Mesenchymal stem cell (in vitro differentiated cells and primary cell): ENCODE results near the gene PPP2R5E.

ENCODE experiments used
- DNase-seq: peaks from one replicate; pipeline ENCODE4 v3.0.0-alpha.2; 2013
- H2AFZ ChIP-seq: one replicate; pipeline ENCODE4 v1.6.1; 2013; ENCODE audit warnings: low read depth, mild to moderate bottlenecking, control low read depth, inconsistent platforms, low read length, moderate library complexity
- H2AK5ac ChIP-seq: 2 replicates; pipeline ENCODE4 v1.6.1; 2013; ENCODE audit warnings: low read length, moderate library complexity, mild to moderate bottlenecking, inconsistent platforms; ENCODE audit not compliant: severe bottlenecking
- H2BK120ac ChIP-seq: one replicate; pipeline ENCODE4 v1.6.1; 2013; ENCODE audit warnings: low read depth, mild to moderate bottlenecking, inconsistent platforms, low read length, moderate library complexity
- H2BK12ac ChIP-seq, 2 experiments: one replicate each; pipeline ENCODE4 v1.6.1; 2013; ENCODE audit warnings: inconsistent platforms in 2 of 2, low read length in 2 of 2, mild to moderate bottlenecking in 2 of 2, moderate library complexity in 2 of 2, control low read depth in 1 of 2
- H2BK15ac ChIP-seq: one replicate; pipeline ENCODE4 v1.6.1; 2013; ENCODE audit warnings: mild to moderate bottlenecking, low read depth, inconsistent platforms; ENCODE audit not compliant: poor library complexity, severe bottlenecking
- H2BK5ac ChIP-seq: 2 replicates; pipeline ENCODE4 v1.6.1; 2013; ENCODE audit warnings: low read depth, mild to moderate bottlenecking, low read length, control low read depth, inconsistent platforms; ENCODE audit not compliant: poor library complexity, severe bottlenecking
- H3K14ac ChIP-seq, 2 experiments: one replicate each; pipeline ENCODE4 v1.6.1; 2013; ENCODE audit warnings: inconsistent platforms in 2 of 2, low read length in 2 of 2, control low read depth in 1 of 2, mild to moderate bottlenecking in 1 of 2, moderate library complexity in 1 of 2
- H3K18ac ChIP-seq, 2 experiments: one replicate each; pipeline ENCODE4 v1.6.1; 2013; ENCODE audit warnings: inconsistent platforms in 2 of 2, low read length in 2 of 2, control low read depth in 1 of 2, low read depth in 1 of 2, mild to moderate bottlenecking in 1 of 2
- H3K23ac ChIP-seq, 2 experiments: one replicate each; pipeline ENCODE4 v1.6.1; 2013; ENCODE audit warnings: inconsistent platforms in 2 of 2, low read length in 2 of 2, mild to moderate bottlenecking in 2 of 2, moderate library complexity in 2 of 2, control low read depth in 1 of 2
- H3K27ac ChIP-seq: 2 replicates; pipeline ENCODE4 v1.5.1; 2013; ENCODE audit warnings: mild to moderate bottlenecking, moderate library complexity, low read length, control low read depth, inconsistent platforms; ENCODE audit not compliant: poor library complexity, severe bottlenecking
- H3K27me3 ChIP-seq, 2 experiments: 2 replicates each; pipeline versions ENCODE4 v1.6.1 to v1.7.0; 2013; ENCODE audit warnings: low read length in 2 of 2, mild to moderate bottlenecking in 2 of 2, moderate library complexity in 2 of 2, control low read depth in 1 of 2, inconsistent platforms in 1 of 2; ENCODE audit not compliant: control insufficient read depth in 1 of 2, insufficient read depth in 1 of 2
- H3K36me3 ChIP-seq, 2 experiments: 2 replicates each; pipeline versions ENCODE4 v1.6.1 to v1.7.0; 2013; ENCODE audit warnings: low read length in 2 of 2, control low read depth in 1 of 2, inconsistent platforms in 1 of 2, low read depth in 1 of 2, mild to moderate bottlenecking in 1 of 2; ENCODE audit not compliant: insufficient read depth in 2 of 2, control insufficient read depth in 1 of 2
- H3K4ac ChIP-seq, 2 experiments: one replicate each; pipeline ENCODE4 v1.6.1; 2013; ENCODE audit warnings: inconsistent platforms in 2 of 2, low read length in 2 of 2, mild to moderate bottlenecking in 2 of 2, moderate library complexity in 2 of 2, control low read depth in 1 of 2, low read depth in 1 of 2
- H3K4me1 ChIP-seq: 2 replicates; pipeline ENCODE4 v1.6.1; 2013; ENCODE audit warnings: low read depth, low read length, control low read depth; ENCODE audit not compliant: control insufficient read depth, insufficient read depth
- H3K4me2 ChIP-seq: 2 replicates; pipeline ENCODE4 v1.6.1; 2013; ENCODE audit warnings: low read length, mild to moderate bottlenecking, inconsistent platforms; ENCODE audit not compliant: poor library complexity, severe bottlenecking
- H3K4me3 ChIP-seq, 2 experiments: 2 replicates each; pipeline versions ENCODE4 v1.5.1 to v1.7.0; 2013; ENCODE audit warnings: low read length in 2 of 2, mild to moderate bottlenecking in 2 of 2, control low read depth in 1 of 2, low read depth in 1 of 2; ENCODE audit not compliant: insufficient read depth in 1 of 2
- H3K79me1 ChIP-seq: replicated peaks from 2 replicates; pipeline ENCODE4 v1.6.1; 2013; ENCODE audit warnings: mild to moderate bottlenecking, control low read depth, low read length, inconsistent platforms; ENCODE audit not compliant: poor library complexity, severe bottlenecking
- H3K9ac ChIP-seq: 2 replicates; pipeline ENCODE4 v1.7.0; 2013; ENCODE audit warnings: mild to moderate bottlenecking, low read length, moderate library complexity
- H3K9me3 ChIP-seq: 2 replicates; pipeline ENCODE4 v1.7.0; 2013; ENCODE audit warnings: mild to moderate bottlenecking, low read length; ENCODE audit not compliant: control insufficient read depth
- H4K8ac ChIP-seq: one replicate; pipeline ENCODE4 v1.6.1; 2013; ENCODE audit warnings: inconsistent platforms, mild to moderate bottlenecking, low read length, moderate library complexity
- H4K91ac ChIP-seq: one replicate; pipeline ENCODE4 v1.6.1; 2013; ENCODE audit warnings: mild to moderate bottlenecking, low read length, inconsistent platforms
- WGBS: methylation state at CpG from one replicate; pipeline ENCODE4 v1.1.7; 2013; ENCODE audit warnings: mixed read lengths; 5-methylcytosine and 5-hydroxymethylcytosine counted together

PPP2R5E gene

GRCh38 chr14:63343878-63344277 is 199.3 kb downstream of the PPP2R5E start:
- WGBS, result no CpG with 5 or more reads among the region's 1 CpG

GRCh38 chr14:63342371-63342770 is 200.8 kb downstream of the PPP2R5E start:
- no peak overlapping the region for H2BK12ac ChIP-seq
- H3K79me1 ChIP-seq, result no peaks in the 10 kb centered on the region
- no peaks in the 10 kb centered on the region for H3K27me3 ChIP-seq
- peak overlapping the region; percentile 9 for H3K9ac ChIP-seq
- no peak overlapping the region for H3K4ac ChIP-seq
- no peak overlapping the region for H2BK120ac ChIP-seq
- H2AFZ ChIP-seq, result no peak overlapping the region
- H3K4me3 ChIP-seq, result no peak overlapping the region
- 91% methylated on average over 6 of the region's 7 CpGs for WGBS
- no peak overlapping the region for H3K23ac ChIP-seq
- H3K27ac ChIP-seq, result no peak overlapping the region
- no peak for DNase-seq
- no peaks in the 10 kb centered on the region for H3K4me1 ChIP-seq
- H4K91ac ChIP-seq, result no peak overlapping the region
- no peak overlapping the region for H2BK15ac ChIP-seq
- no peaks in the 10 kb centered on the region for H3K9me3 ChIP-seq
- no peak overlapping the region for H3K18ac ChIP-seq
- H4K8ac ChIP-seq, result no peak overlapping the region
- no peak overlapping the region for H3K4me2 ChIP-seq
- H3K36me3 ChIP-seq, result no peaks in the 10 kb centered on the region
- H3K14ac ChIP-seq, result no peak overlapping the region
- H2BK5ac ChIP-seq, result no peak overlapping the region
- H2AK5ac ChIP-seq, result no peak overlapping the region

More at GRCh38 chr14:63343878-63344277, 199.3 kb downstream of the PPP2R5E start:
- H3K23ac ChIP-seq, result no peak overlapping the region
- no peak for DNase-seq
- H3K4me1 ChIP-seq, result no peaks in the 10 kb centered on the region
- no peak overlapping the region for H2AK5ac ChIP-seq
- H3K18ac ChIP-seq, result no peak overlapping the region
- H2BK15ac ChIP-seq, result no peak overlapping the region
- H3K4me3 ChIP-seq, result no peak overlapping the region
- H4K8ac ChIP-seq, result no peak overlapping the region
- H2BK120ac ChIP-seq, result no peak overlapping the region
- H3K36me3 ChIP-seq, result no peaks in the 10 kb centered on the region
- no peak overlapping the region for H4K91ac ChIP-seq
- peaks cover 0 to 5% of the 10 kb centered on the region in 2 experiments for H3K27me3 ChIP-seq
- no peaks in the 10 kb centered on the region for H3K9me3 ChIP-seq
- no peak overlapping the region for H3K9ac ChIP-seq
- no peak overlapping the region for H2AFZ ChIP-seq
- no peak overlapping the region for H3K14ac ChIP-seq
- H2BK12ac ChIP-seq, result no peak overlapping the region
- no peak overlapping the region for H2BK5ac ChIP-seq
- no peak overlapping the region for H3K4ac ChIP-seq
- H3K79me1 ChIP-seq, result no peaks in the 10 kb centered on the region
- no peak overlapping the region for H3K27ac ChIP-seq
- no peak overlapping the region for H3K4me2 ChIP-seq

GRCh38 chr14:63328787-63329737 is 214.1 kb downstream of the PPP2R5E start:
- Histone ChIP-seq H3K4me3 (no peak overlapping the region), H2BK12ac (no peak overlapping the region), H3K4me2 (no peak overlapping the region), H3K9me3 (no peaks in the 10 kb centered on the region), H2BK120ac (no peak overlapping the region), H3K14ac (no peak overlapping the region), H2AFZ (no peak overlapping the region), H3K18ac (no peak overlapping the region), H2BK5ac (no peak overlapping the region), H3K27me3 (peaks cover 17 to 19% of the 10 kb centered on the region in 2 experiments), H3K23ac (no peak overlapping the region), H2BK15ac (no peak overlapping the region), H3K27ac (no peak overlapping the region), H4K8ac (no peak overlapping the region), H3K9ac (no peak overlapping the region), H3K4ac (no peak overlapping the region), H4K91ac (no peak overlapping the region), H3K4me1 (no peaks in the 10 kb centered on the region), H2AK5ac (no peak overlapping the region), H3K79me1 (no peaks in the 10 kb centered on the region), H3K36me3 (no peaks in the 10 kb centered on the region)
- 84% methylated on average over 6 of the region's 6 CpGs for WGBS
- no peak for DNase-seq

- H2AFZ ChIP-seq, result no peak overlapping the region
- 88% methylated on average over 5 of the region's 5 CpGs for WGBS
- H3K79me1 ChIP-seq, result no peaks in the 10 kb centered on the region
Observed at GRCh38 chr14:63326840-63327239, 216.3 kb downstream of the PPP2R5E start.

More at GRCh38 chr14:63326840-63327239, 216.3 kb downstream of the PPP2R5E start:
- Histone ChIP-seq H3K18ac (no peak overlapping the region), H4K8ac (no peak overlapping the region), H2BK12ac (no peak overlapping the region), H2BK5ac (no peak overlapping the region), H3K4ac (no peak overlapping the region), H3K4me3 (no peak overlapping the region), H2AK5ac (no peak overlapping the region), H3K27ac (no peak overlapping the region), H2BK120ac (no peak overlapping the region), H2BK15ac (no peak overlapping the region), H3K36me3 (no peaks in the 10 kb centered on the region), H3K23ac (no peak overlapping the region), H3K9ac (no peak overlapping the region), H3K4me1 (no peaks in the 10 kb centered on the region), H3K27me3 (peaks cover 17 to 22% of the 10 kb centered on the region in 2 experiments), H4K91ac (no peak overlapping the region), H3K4me2 (no peak overlapping the region), H3K14ac (no peak overlapping the region), H3K9me3 (no peaks in the 10 kb centered on the region)
- DNase-seq, result no peak
